NCI-H1105 (cell line): ENCODE results near the gene MAP3K20.
"Not testable (repeated sequence)": the region's sequence is repeated elsewhere in the genome, so short reads cannot be mapped to it uniquely, and the experiment has no call there.

Experiments used
- DNase-seq: peaks from one replicate; lab custom pipeline; 2025; lab: John Stamatoyannopoulos, UW

MAP3K20 gene

GRCh38 chr2:173235947-173236803 is 160.5 kb downstream of the MAP3K20 start:
- DNase-seq = no peak

- peak; percentile 5 for DNase-seq
Measured at GRCh38 chr2:173238385-173238784, 162.7 kb downstream of the MAP3K20 start.

GRCh38 chr2:173238831-173239230 is 163.2 kb downstream of the MAP3K20 start:
- DNase-seq = no peak

GRCh38 chr2:173239644-173240043 is 164.0 kb downstream of the MAP3K20 start:
- DNase-seq = no peak

GRCh38 chr2:173240083-173240482 is 164.4 kb downstream of the MAP3K20 start:
- DNase-seq = no peak

- DNase-seq = no peak
Measured at GRCh38 chr2:173241643-173242042, 166.0 kb downstream of the MAP3K20 start.

GRCh38 chr2:173247156-173247555 is 171.5 kb downstream of the MAP3K20 start:
- DNase-seq = no peak

GRCh38 chr2:173248381-173248780 is 172.7 kb downstream of the MAP3K20 start:
- no peak for DNase-seq

GRCh38 chr2:173249661-173250641 is 174.3 kb downstream of the MAP3K20 start:
- DNase-seq = peak; percentile 98

- DNase-seq = no peak
Measured at GRCh38 chr2:173251225-173251624, 175.6 kb downstream of the MAP3K20 start.

GRCh38 chr2:173252581-173252980 is 176.9 kb downstream of the MAP3K20 start:
- no peak for DNase-seq

GRCh38 chr2:173254659-173255058 is 179.0 kb downstream of the MAP3K20 start:
- DNase-seq = no peak

GRCh38 chr2:173258701-173259100 is 183.1 kb downstream of the MAP3K20 start:
- DNase-seq = no peak

- DNase-seq = not testable (repeated sequence)
Measured at GRCh38 chr2:173262356-173262755, 186.7 kb downstream of the MAP3K20 start.

GRCh38 chr2:173264151-173264550 is 188.5 kb downstream of the MAP3K20 start:
- DNase-seq = no peak

GRCh38 chr2:173264603-173265366 is 189.1 kb downstream of the MAP3K20 start:
- DNase-seq = no peak

- DNase-seq = no peak
Measured at GRCh38 chr2:173271135-173271534, 195.5 kb downstream of the MAP3K20 start.

GRCh38 chr2:173271825-173272224 is 196.2 kb downstream of the MAP3K20 start:
- no peak for DNase-seq

- no peak for DNase-seq
Measured at GRCh38 chr2:173272849-173273248, 197.2 kb downstream of the MAP3K20 start.

GRCh38 chr2:173278794-173279526 is 203.3 kb downstream of the MAP3K20 start:
- no peak for DNase-seq

GRCh38 chr2:173279527-173279868 is 203.9 kb downstream of the MAP3K20 start:
- no peak for DNase-seq
